ENCODE measurements around the gene LRMDA. TPM values are rescaled to one million over a fixed set of nuclear protein-coding genes. Genes with fewer than 3 reads are reported as not detected.

Gene LRMDA
- total and polyA plus RNA-seq, 2 of the 8 experiments (the other 6 are each of a cell fraction or from before 2014, with no cell fraction given): 0.86 to 2.8 TPM

GRCh38 chr10:75940742-75941141, 509.3 kb downstream of the LRMDA start (continued):
- TF ChIP-seq CEBPB (IDR thresholded peaks at IDR 0.05; ENCODE audit: low read depth, low read length) (no peak), NANOG (IDR thresholded peaks at IDR 0.05; ENCODE audit: insufficient read depth, low read depth, low read length, poor library complexity, severe bottlenecking) (no peak)
